Choroid plexus epithelial cell (primary cell): Measurements from ENCODE around the gene USP2.
"Not testable (repeated sequence)": the region's sequence is repeated elsewhere in the genome, so short reads cannot be mapped to it uniquely, and the experiment has no call there.

Experiments used
- DNase-seq: peaks from one replicate; pipeline ENCODE4 v3.0.0-alpha.2; 2010; ENCODE audit warnings: low read depth
- H3K4me3 ChIP-seq: 2 replicates; pipeline ENCODE4 v1.5.1; 2011; ENCODE audit warnings: low read depth, mild to moderate bottlenecking, control low read depth, low read length, moderate library complexity
- TF ChIP-seq, protein P1 (sequence below): conservative IDR thresholded peaks from 2 replicates; pipeline ENCODE4 v1.5.1; 2011; ENCODE audit warnings: low read depth, mild to moderate bottlenecking, control low read depth, inconsistent platforms, low read length, moderate library complexity

USP2 gene

GRCh38 chr11:119384332-119384731, 2.8 kb upstream of the USP2 start:
- no peak overlapping the region for H3K4me3 ChIP-seq
- DNase-seq = no peak
- TF ChIP-seq, protein P1, sequence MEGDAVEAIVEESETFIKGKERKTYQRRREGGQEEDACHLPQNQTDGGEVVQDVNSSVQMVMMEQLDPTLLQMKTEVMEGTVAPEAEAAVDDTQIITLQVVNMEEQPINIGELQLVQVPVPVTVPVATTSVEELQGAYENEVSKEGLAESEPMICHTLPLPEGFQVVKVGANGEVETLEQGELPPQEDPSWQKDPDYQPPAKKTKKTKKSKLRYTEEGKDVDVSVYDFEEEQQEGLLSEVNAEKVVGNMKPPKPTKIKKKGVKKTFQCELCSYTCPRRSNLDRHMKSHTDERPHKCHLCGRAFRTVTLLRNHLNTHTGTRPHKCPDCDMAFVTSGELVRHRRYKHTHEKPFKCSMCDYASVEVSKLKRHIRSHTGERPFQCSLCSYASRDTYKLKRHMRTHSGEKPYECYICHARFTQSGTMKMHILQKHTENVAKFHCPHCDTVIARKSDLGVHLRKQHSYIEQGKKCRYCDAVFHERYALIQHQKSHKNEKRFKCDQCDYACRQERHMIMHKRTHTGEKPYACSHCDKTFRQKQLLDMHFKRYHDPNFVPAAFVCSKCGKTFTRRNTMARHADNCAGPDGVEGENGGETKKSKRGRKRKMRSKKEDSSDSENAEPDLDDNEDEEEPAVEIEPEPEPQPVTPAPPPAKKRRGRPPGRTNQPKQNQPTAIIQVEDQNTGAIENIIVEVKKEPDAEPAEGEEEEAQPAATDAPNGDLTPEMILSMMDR = no peak

GRCh38 chr11:119382513-119382912, 1.0 kb upstream of the USP2 start:
- not testable (repeated sequence) for DNase-seq, H3K4me3 ChIP-seq

GRCh38 chr11:119382101-119382500, 611 bp upstream of the USP2 start:
- H3K4me3 ChIP-seq = peak overlapping the region; percentile 48
- no peak for DNase-seq
- TF ChIP-seq, protein P1 = no peak

- DNase-seq = no peak
- no peak overlapping the region for H3K4me3 ChIP-seq
- TF ChIP-seq, protein P1 = no peak
These were observed 686 bp downstream of the USP2 start for GRCh38 chr11:119380827-119381180.

GRCh38 chr11:119380160-119380826, 1.2 kb downstream of the USP2 start:
- no peak overlapping the region for H3K4me3 ChIP-seq
- TF ChIP-seq, protein P1 = no peak
- DNase-seq = no peak

DNA sequence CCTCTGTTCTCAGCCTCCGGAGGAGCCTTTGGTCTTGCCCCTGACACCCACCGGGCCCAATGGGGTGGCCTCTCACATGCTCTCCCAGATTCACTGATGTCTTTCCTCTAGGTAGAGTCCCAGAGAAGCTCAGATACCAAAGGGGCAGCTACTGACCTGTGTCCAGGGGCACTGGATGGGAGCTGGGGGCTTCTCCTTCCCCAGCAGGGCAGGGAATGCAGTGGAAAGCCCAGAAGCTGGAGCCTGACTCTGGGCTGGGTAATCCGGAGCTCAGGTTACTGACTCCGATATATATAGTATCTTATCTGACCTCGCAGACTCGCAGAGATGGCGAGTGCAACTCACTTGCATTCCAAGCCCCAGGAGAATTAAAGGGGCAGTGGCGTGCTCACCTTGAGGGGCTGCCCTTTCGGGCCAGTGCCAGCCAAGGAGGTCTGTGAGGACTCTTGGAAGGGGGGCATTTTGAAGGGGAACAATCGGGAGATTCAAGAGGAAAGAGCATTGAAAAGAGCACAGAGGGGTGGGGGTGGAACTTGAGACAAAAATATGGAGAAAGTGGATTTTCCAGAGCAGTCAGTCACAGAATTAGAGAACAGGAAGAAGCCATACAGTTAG, 2.5 kb downstream of the USP2 start:
- TF ChIP-seq, protein P1 = no peak
- no peak overlapping the region for H3K4me3 ChIP-seq
- DNase-seq = no peak

DNA sequence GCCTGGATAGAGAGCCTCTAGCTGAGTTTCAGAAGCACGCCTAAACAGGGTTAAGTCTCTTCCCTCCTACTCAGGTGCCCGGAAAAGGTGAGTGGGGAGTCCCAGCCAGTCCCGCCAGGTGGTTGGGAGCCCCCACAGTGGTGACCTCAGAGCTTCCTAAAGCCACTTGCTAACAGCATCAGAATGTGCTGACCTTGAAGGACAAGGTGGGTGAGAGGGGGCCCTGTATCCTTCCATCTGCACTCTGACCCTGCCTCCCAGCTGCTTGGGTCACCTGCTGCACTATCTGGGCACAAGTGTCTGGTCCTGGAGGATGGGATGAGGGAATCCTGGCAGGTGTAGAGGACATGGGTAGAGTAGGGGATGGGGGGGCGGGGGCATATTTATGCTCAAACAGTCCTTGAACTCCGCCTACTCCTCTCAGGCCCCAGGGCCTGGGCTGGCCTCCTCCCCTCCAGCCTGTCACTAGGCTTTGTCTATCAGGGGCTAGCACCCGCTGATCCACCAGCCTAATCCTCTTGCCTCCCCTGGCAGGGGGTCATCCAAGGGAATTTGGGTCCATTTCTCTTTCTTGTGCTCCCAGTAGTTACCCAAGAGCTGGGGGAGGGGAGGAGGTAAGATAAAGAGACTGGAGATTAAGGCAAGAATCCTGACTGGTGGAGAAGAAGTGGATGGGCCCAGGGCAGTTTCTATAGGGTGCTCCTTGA, 3.4 kb downstream of the USP2 start:
- H3K4me3 ChIP-seq = no peak overlapping the region
- no peak for DNase-seq
- TF ChIP-seq, protein P1 = no peak
